ENCODE measurements around the gene PAWR. TPM values are rescaled to one million over a fixed set of nuclear protein-coding genes. Genes with fewer than 3 reads are reported as not detected.
A peak's percentile ranks its signal among the peaks of the same experiment; 100 is the strongest.

The PAWR gene
- total RNA-seq, 1 donor from 2014 or later: 204 TPM

DNA sequence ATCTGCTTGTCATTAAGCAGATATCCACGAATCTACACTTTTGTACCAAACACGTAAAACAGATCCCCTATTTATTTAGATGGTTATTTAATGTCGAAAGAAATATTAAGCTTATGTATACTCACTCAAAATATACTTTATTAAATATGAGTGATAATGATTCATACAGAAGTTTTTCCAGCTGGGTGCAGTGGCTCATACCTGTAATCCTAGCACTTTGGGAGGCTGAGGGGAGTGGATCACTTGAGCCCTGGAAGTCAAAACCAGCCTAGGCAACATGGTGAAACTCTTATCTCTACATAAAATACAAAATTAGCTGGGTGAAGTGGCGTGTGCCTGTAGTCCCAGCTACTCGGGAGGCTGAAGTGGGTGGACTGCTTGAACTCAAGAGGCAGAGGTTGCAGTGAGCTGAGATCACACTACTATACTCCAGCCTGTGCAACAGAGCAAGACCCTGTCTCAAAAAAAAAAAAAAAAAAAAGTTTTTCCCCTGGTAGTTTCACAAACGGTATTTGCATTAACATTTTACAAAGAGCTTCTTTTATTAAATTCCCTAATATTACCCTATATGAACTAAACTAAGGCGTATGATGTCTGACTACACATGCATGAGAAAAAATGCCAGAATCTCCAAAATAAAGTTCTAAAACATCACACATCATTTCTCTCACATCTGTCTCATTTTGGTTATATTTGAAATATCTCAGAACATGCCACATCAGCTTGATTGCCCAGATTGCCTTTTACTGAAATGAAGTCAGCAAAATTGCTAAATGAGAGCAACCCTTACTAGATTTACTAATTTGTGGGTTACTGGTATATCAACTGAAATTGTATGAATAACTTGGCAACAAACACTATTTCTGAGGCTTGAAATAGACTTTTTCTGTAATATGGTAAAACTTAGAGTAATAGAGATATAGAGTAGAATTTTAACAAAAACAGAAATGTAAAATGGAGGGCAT is 74.9 kb downstream of the PAWR start:
- peaks cover 12% of the 10 kb centered on the region for H3K36me3 Mint-ChIP-seq (ENCODE audit: low read depth, unreplicated experiment)
- Histone ChIP-seq H2AFZ (ENCODE audit: low read depth, low read length) (no peak overlapping the region), H3K4me1 (ENCODE audit: insufficient read depth, low read length) (no peaks in the 10 kb centered on the region), H3K27ac (ENCODE audit: low read depth, low read length) (no peak overlapping the region), H3K9me3 (ENCODE audit: insufficient read depth, low read depth, low read length) (no peaks in the 10 kb centered on the region), H3K27me3 (ENCODE audit: insufficient read depth, low read length) (no peaks in the 10 kb centered on the region), H3K4me3 (ENCODE audit: insufficient read depth, low read depth, low read length) (no peak overlapping the region), H3K36me3 (ENCODE audit: insufficient read depth, low read length) (peaks cover 29% of the 10 kb centered on the region), H3K79me2 (ENCODE audit: insufficient read depth, low read length) (peaks cover 87% of the 10 kb centered on the region), H3K9ac (ENCODE audit: low read length) (no peak overlapping the region), H4K20me1 (ENCODE audit: insufficient read depth, low read length) (peaks cover 60% of the 10 kb centered on the region), H3K4me2 (ENCODE audit: low read length) (no peak overlapping the region)
- no peak overlapping the region for H3K27ac Mint-ChIP-seq (ENCODE audit: unreplicated experiment)
- no peaks in the 10 kb centered on the region for H3K9me3 Mint-ChIP-seq (ENCODE audit: unreplicated experiment)
- DNase-seq (ENCODE audit: low read depth) (no peak), FAIRE-seq (no peak)
- no peaks in the 10 kb centered on the region for H3K27me3 Mint-ChIP-seq (ENCODE audit: low read depth, unreplicated experiment)
- TF ChIP-seq, protein P1, sequence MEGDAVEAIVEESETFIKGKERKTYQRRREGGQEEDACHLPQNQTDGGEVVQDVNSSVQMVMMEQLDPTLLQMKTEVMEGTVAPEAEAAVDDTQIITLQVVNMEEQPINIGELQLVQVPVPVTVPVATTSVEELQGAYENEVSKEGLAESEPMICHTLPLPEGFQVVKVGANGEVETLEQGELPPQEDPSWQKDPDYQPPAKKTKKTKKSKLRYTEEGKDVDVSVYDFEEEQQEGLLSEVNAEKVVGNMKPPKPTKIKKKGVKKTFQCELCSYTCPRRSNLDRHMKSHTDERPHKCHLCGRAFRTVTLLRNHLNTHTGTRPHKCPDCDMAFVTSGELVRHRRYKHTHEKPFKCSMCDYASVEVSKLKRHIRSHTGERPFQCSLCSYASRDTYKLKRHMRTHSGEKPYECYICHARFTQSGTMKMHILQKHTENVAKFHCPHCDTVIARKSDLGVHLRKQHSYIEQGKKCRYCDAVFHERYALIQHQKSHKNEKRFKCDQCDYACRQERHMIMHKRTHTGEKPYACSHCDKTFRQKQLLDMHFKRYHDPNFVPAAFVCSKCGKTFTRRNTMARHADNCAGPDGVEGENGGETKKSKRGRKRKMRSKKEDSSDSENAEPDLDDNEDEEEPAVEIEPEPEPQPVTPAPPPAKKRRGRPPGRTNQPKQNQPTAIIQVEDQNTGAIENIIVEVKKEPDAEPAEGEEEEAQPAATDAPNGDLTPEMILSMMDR (IDR thresholded peaks at IDR 0.05; ENCODE audit: insufficient read depth, low read depth, low read length): no peak
- TF ChIP-seq EZH2 (IDR thresholded peaks at IDR 0.05; ENCODE audit: insufficient read depth, low read length): no peak
- no peak overlapping the region for H3K4me3 Mint-ChIP-seq (ENCODE audit: unreplicated experiment)
- H3K4me1 Mint-ChIP-seq (ENCODE audit: low read depth, unreplicated experiment): peaks cover 9% of the 10 kb centered on the region

DNA sequence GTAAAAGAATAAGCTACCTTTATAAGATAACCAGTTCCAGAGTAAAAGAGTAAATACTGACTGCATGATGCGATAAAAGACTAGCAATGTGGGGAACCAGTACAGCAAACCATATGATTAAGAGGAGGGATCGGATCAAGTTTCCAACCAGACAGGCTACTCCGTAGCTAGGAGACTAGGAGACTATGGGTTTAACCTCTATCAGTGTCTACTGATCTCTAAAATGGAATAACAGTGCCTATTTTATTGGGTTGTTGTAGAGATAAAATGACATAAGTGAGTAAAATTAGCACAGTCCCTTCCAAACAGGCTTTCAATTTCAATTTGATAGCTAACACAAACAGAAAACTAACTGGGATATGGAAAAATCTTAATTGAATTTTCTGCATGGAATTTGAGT is 76.0 kb downstream of the PAWR start:
- Mint-ChIP-seq H3K4me1 (ENCODE audit: low read depth, unreplicated experiment) (peaks cover 9% of the 10 kb centered on the region), H3K4me3 (ENCODE audit: unreplicated experiment) (no peak overlapping the region), H3K27ac (ENCODE audit: unreplicated experiment) (peak overlapping the region; percentile 1), H3K27me3 (ENCODE audit: low read depth, unreplicated experiment) (no peaks in the 10 kb centered on the region), H3K9me3 (ENCODE audit: unreplicated experiment) (no peaks in the 10 kb centered on the region), H3K36me3 (ENCODE audit: low read depth, unreplicated experiment) (peaks cover 9% of the 10 kb centered on the region)
- FAIRE-seq: no peak
- Histone ChIP-seq H3K27me3 (ENCODE audit: insufficient read depth, low read length) (no peaks in the 10 kb centered on the region), H3K9ac (ENCODE audit: low read length) (no peak overlapping the region), H3K36me3 (ENCODE audit: insufficient read depth, low read length) (peaks cover 18% of the 10 kb centered on the region), H4K20me1 (ENCODE audit: insufficient read depth, low read length) (peaks cover 57% of the 10 kb centered on the region), H2AFZ (ENCODE audit: low read depth, low read length) (no peak overlapping the region), H3K4me2 (ENCODE audit: low read length) (no peak overlapping the region), H3K9me3 (ENCODE audit: insufficient read depth, low read depth, low read length) (no peaks in the 10 kb centered on the region), H3K4me3 (ENCODE audit: insufficient read depth, low read depth, low read length) (no peak overlapping the region), H3K79me2 (ENCODE audit: insufficient read depth, low read length) (peaks cover 88% of the 10 kb centered on the region), H3K4me1 (ENCODE audit: insufficient read depth, low read length) (no peaks in the 10 kb centered on the region), H3K27ac (ENCODE audit: low read depth, low read length) (no peak overlapping the region)
- TF ChIP-seq, protein P1 (IDR thresholded peaks at IDR 0.05; ENCODE audit: insufficient read depth, low read depth, low read length): no peak
- no peak for TF ChIP-seq EZH2 (IDR thresholded peaks at IDR 0.05; ENCODE audit: insufficient read depth, low read length)
- DNase-seq (ENCODE audit: low read depth): peak; percentile 22

DNA sequence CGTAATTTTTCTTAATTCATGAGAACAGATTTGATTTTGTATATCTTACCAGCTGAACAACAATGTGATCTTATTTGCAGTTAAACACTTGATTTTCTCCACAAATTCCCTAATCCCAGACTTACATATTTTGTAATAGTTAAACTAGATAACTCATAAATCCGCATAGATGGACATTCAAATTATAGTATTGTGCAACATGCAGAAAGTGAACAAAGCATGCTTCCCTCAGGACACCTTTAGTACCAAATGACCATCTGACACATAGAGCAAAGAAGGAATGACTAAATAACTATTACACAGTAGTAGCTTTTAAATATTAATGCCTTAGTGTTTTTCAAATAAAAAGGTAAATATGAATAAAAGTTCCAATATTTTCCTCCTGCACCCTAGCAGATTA is 88.9 kb downstream of the PAWR start:
- Histone ChIP-seq H3K4me1 (ENCODE audit: insufficient read depth, low read length) (no peaks in the 10 kb centered on the region), H3K36me3 (ENCODE audit: insufficient read depth, low read length) (peaks cover 7% of the 10 kb centered on the region), H2AFZ (ENCODE audit: low read depth, low read length) (no peak overlapping the region), H3K27ac (ENCODE audit: low read depth, low read length) (no peak overlapping the region), H3K79me2 (ENCODE audit: insufficient read depth, low read length) (peaks cover 89% of the 10 kb centered on the region), H3K27me3 (ENCODE audit: insufficient read depth, low read length) (no peaks in the 10 kb centered on the region), H3K4me2 (ENCODE audit: low read length) (no peak overlapping the region), H3K9ac (ENCODE audit: low read length) (no peak overlapping the region), H3K4me3 (ENCODE audit: insufficient read depth, low read depth, low read length) (no peak overlapping the region), H3K9me3 (ENCODE audit: insufficient read depth, low read depth, low read length) (no peaks in the 10 kb centered on the region), H4K20me1 (ENCODE audit: insufficient read depth, low read length) (peaks cover 42% of the 10 kb centered on the region)
- H3K4me3 Mint-ChIP-seq (ENCODE audit: unreplicated experiment): no peak overlapping the region
- TF ChIP-seq, protein P1 (IDR thresholded peaks at IDR 0.05; ENCODE audit: insufficient read depth, low read depth, low read length): no peak
- no peak for TF ChIP-seq EZH2 (IDR thresholded peaks at IDR 0.05; ENCODE audit: insufficient read depth, low read length)
- H3K9me3 Mint-ChIP-seq (ENCODE audit: unreplicated experiment): no peaks in the 10 kb centered on the region
- H3K27ac Mint-ChIP-seq (ENCODE audit: unreplicated experiment): no peak overlapping the region
- H3K4me1 Mint-ChIP-seq (ENCODE audit: low read depth, unreplicated experiment): no peaks in the 10 kb centered on the region
- no peak for FAIRE-seq
- DNase-seq (ENCODE audit: low read depth): no peak
- H3K27me3 Mint-ChIP-seq (ENCODE audit: low read depth, unreplicated experiment): no peaks in the 10 kb centered on the region
- peaks cover 4% of the 10 kb centered on the region for H3K36me3 Mint-ChIP-seq (ENCODE audit: low read depth, unreplicated experiment)
